ENCODE results near the gene FANCE.
"Not testable (repeated sequence)": the region's sequence is repeated elsewhere in the genome, so short reads cannot be mapped to it uniquely, and the experiment has no call there.

The FANCE gene

DNA sequence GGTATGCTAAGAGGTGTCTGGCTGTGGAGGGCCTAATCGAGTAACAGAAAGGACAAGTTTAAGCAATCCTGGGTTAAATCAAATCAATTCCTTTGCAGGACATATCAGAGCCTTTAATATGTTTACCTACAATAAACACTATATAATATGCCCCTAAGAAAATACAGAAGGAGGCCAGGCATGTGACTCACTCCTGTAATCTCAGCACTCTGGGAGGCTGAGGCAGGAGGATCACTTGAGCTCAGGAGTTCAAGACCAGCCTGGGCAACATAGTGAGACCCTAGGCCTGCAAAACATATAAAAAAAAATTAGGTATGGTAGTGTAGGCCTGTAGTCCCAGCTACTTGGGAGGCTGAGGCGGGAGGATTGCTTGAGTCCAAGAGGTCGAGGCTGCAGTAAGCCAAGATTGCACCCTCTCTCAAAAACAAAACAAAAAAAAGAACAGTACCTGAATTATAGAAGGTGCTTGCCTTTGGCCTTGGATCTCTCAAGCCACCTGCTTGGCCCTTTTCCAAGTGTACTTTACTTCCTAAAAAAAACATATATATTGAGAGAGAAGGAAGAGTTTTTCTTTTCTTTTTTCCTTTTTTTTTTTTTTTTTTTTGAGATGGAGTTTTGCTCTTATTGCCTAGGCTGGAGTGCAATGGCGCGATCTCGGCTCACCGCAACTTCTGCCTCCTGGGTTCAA is 13.6 kb upstream of the FANCE start:
- 100% methylated on average over 2 of the region's 7 CpGs for WGBS (ENCODE audit: insufficient coverage)
- H3K4me1 ChIP-seq (ENCODE audit: control extremely low read depth in 1 of 4, control insufficient read depth in 4 of 4, insufficient read depth in 4 of 4, low read length in 3 of 4); H3K9me3 ChIP-seq (ENCODE audit: control extremely low read depth in 1 of 5, control insufficient read depth in 4 of 5, insufficient read depth in 2 of 5, low read depth in 1 of 5, low read length in 4 of 5); H3K36me3 ChIP-seq (ENCODE audit: control insufficient read depth in 4 of 4, insufficient read depth in 4 of 4, low read length in 3 of 4); H3K27me3 ChIP-seq (replicated peaks in 2 of 5; ENCODE audit: control insufficient read depth in 4 of 5, insufficient read depth in 5 of 5, low read length in 4 of 5); H3K27ac ChIP-seq (ENCODE audit: insufficient read depth in 1 of 2, low read depth in 1 of 2, low read length in 2 of 2, poor library complexity in 1 of 2, severe bottlenecking in 2 of 2); H3K4me3 ChIP-seq (ENCODE audit: control insufficient read depth in 1 of 7, extremely low read depth in 1 of 7, insufficient read depth in 4 of 7, low read depth in 2 of 7, low read length in 6 of 7); DNase-seq: not testable (repeated sequence)
- ChIA-PET POLR2A (interaction anchor here (0.6 kb wide), 1 partner anchor 25 kb away, joined by 8 read pairs; no protein-coding TSS in a partner anchor), CTCF (interaction anchor here (1.3 to 1.9 kb wide), 3 partner anchors 11 to 97 kb away, joined by 3 to 5 read pairs (median 3); partner anchors contain the start of gene PPARD)

- H3K27me3 ChIP-seq (replicated peaks in 2 of 5; ENCODE audit: control insufficient read depth in 4 of 5, insufficient read depth in 5 of 5, low read length in 4 of 5): peaks cover 0 to 9% (median 0%) of the 10 kb centered on the region in 5 experiments
- ChIA-PET POLR2A (no interaction called here), CTCF (interaction anchor here (1.3 kb wide), 1 partner anchor 12 kb away, joined by 3 read pairs; no protein-coding TSS in a partner anchor)
- no peaks in the 10 kb centered on the region for H3K36me3 ChIP-seq (ENCODE audit: control insufficient read depth in 4 of 4, insufficient read depth in 4 of 4, low read length in 3 of 4)
- H3K4me1 ChIP-seq (ENCODE audit: control extremely low read depth in 1 of 4, control insufficient read depth in 4 of 4, insufficient read depth in 4 of 4, low read length in 3 of 4): no peaks in the 10 kb centered on the region
- H3K9me3 ChIP-seq (ENCODE audit: control extremely low read depth in 1 of 5, control insufficient read depth in 4 of 5, insufficient read depth in 2 of 5, low read depth in 1 of 5, low read length in 4 of 5): no peaks in the 10 kb centered on the region
- H3K27ac ChIP-seq (ENCODE audit: insufficient read depth in 1 of 2, low read depth in 1 of 2, low read length in 2 of 2, poor library complexity in 1 of 2, severe bottlenecking in 2 of 2): no peak overlapping the region
- whole genome bisulfite sequencing (ENCODE audit: insufficient coverage): 72% methylated on average over 3 of the region's 3 CpGs
- H3K4me3 ChIP-seq (ENCODE audit: control insufficient read depth in 1 of 7, extremely low read depth in 1 of 7, insufficient read depth in 4 of 7, low read depth in 2 of 7, low read length in 6 of 7): no peak overlapping the region
- DNase-seq: no peak
These were observed 12.8 kb upstream of the FANCE start for GRCh38 chr6:35439308-35439707.

DNA sequence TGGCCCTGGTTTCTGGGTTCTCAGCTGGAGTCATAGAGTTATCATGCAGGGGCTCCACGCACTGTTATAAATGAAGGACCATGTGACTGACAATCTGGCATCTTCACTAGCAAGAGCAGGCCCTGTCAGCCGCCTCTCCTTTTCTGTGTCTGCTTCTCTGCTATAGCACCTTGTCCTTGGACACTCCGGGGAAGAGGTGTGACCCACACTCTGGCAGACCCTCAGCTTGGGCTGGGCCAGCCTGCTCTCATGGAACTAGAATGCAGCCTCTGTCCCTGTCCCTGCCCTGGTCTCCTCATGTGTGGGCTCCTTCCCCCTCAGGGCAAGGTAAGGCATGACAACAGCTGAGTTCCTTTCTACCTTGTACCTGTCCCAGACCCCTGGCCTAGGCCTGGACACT is 10.9 kb upstream of the FANCE start:
- DNase-seq: no peak
- Histone ChIP-seq H3K9me3 (ENCODE audit: control extremely low read depth in 1 of 5, control insufficient read depth in 4 of 5, insufficient read depth in 2 of 5, low read depth in 1 of 5, low read length in 4 of 5) (no peaks in the 10 kb centered on the region), H3K4me3 (ENCODE audit: control insufficient read depth in 1 of 7, extremely low read depth in 1 of 7, insufficient read depth in 4 of 7, low read depth in 2 of 7, low read length in 6 of 7) (no peak overlapping the region), H3K4me1 (ENCODE audit: control extremely low read depth in 1 of 4, control insufficient read depth in 4 of 4, insufficient read depth in 4 of 4, low read length in 3 of 4) (peaks cover 0 to 3% (median 0%) of the 10 kb centered on the region in 4 experiments), H3K27ac (ENCODE audit: insufficient read depth in 1 of 2, low read depth in 1 of 2, low read length in 2 of 2, poor library complexity in 1 of 2, severe bottlenecking in 2 of 2) (no peak overlapping the region), H3K36me3 (ENCODE audit: control insufficient read depth in 4 of 4, insufficient read depth in 4 of 4, low read length in 3 of 4) (no peaks in the 10 kb centered on the region), H3K27me3 (replicated peaks in 2 of 5; ENCODE audit: control insufficient read depth in 4 of 5, insufficient read depth in 5 of 5, low read length in 4 of 5) (peaks cover 0 to 6% (median 0%) of the 10 kb centered on the region in 5 experiments)
- CTCF ChIA-PET: no interaction called here
- WGBS (ENCODE audit: insufficient coverage): 100% methylated on average over 3 of the region's 3 CpGs
- POLR2A ChIA-PET: no interaction called here

GRCh38 chr6:35441642-35442041 is 10.5 kb upstream of the FANCE start:
- Histone ChIP-seq H3K27me3 (replicated peaks in 2 of 5; ENCODE audit: control insufficient read depth in 4 of 5, insufficient read depth in 5 of 5, low read length in 4 of 5) (peaks cover 0 to 10% (median 3%) of the 10 kb centered on the region in 5 experiments), H3K4me1 (ENCODE audit: control extremely low read depth in 1 of 4, control insufficient read depth in 4 of 4, insufficient read depth in 4 of 4, low read length in 3 of 4) (peaks cover 0 to 3% (median 0%) of the 10 kb centered on the region in 4 experiments), H3K27ac (ENCODE audit: insufficient read depth in 1 of 2, low read depth in 1 of 2, low read length in 2 of 2, poor library complexity in 1 of 2, severe bottlenecking in 2 of 2) (no peak overlapping the region), H3K36me3 (ENCODE audit: control insufficient read depth in 4 of 4, insufficient read depth in 4 of 4, low read length in 3 of 4) (no peaks in the 10 kb centered on the region), H3K4me3 (ENCODE audit: control insufficient read depth in 1 of 7, extremely low read depth in 1 of 7, insufficient read depth in 4 of 7, low read depth in 2 of 7, low read length in 6 of 7) (no peak overlapping the region), H3K9me3 (ENCODE audit: control extremely low read depth in 1 of 5, control insufficient read depth in 4 of 5, insufficient read depth in 2 of 5, low read depth in 1 of 5, low read length in 4 of 5) (no peaks in the 10 kb centered on the region)
- DNase-seq: no peak
- ChIA-PET CTCF (no interaction called here), POLR2A (no interaction called here)
- 95% methylated on average over 3 of the region's 4 CpGs for WGBS (ENCODE audit: insufficient coverage)

- DNase-seq: no peak
- Histone ChIP-seq H3K27me3 (replicated peaks in 2 of 5; ENCODE audit: control insufficient read depth in 4 of 5, insufficient read depth in 5 of 5, low read length in 4 of 5) (peaks cover 0 to 10% (median 3%) of the 10 kb centered on the region in 5 experiments), H3K36me3 (ENCODE audit: control insufficient read depth in 4 of 4, insufficient read depth in 4 of 4, low read length in 3 of 4) (no peaks in the 10 kb centered on the region), H3K4me3 (ENCODE audit: control insufficient read depth in 1 of 7, extremely low read depth in 1 of 7, insufficient read depth in 4 of 7, low read depth in 2 of 7, low read length in 6 of 7) (no peak overlapping the region), H3K9me3 (ENCODE audit: control extremely low read depth in 1 of 5, control insufficient read depth in 4 of 5, insufficient read depth in 2 of 5, low read depth in 1 of 5, low read length in 4 of 5) (no peaks in the 10 kb centered on the region), H3K27ac (ENCODE audit: insufficient read depth in 1 of 2, low read depth in 1 of 2, low read length in 2 of 2, poor library complexity in 1 of 2, severe bottlenecking in 2 of 2) (no peak overlapping the region), H3K4me1 (ENCODE audit: control extremely low read depth in 1 of 4, control insufficient read depth in 4 of 4, insufficient read depth in 4 of 4, low read length in 3 of 4) (peaks cover 0 to 3% (median 0%) of the 10 kb centered on the region in 4 experiments)
- WGBS (ENCODE audit: insufficient coverage): 92% methylated on average over 4 of the region's 5 CpGs
- POLR2A ChIA-PET: no interaction called here
- CTCF ChIA-PET: interaction anchor here (10.6 kb wide), 1 partner anchor 147 kb away, joined by 92 read pairs; the partner anchor contains the start of gene DEF6
These were observed 9.4 kb upstream of the FANCE start for GRCh38 chr6:35442693-35443092.

GRCh38 chr6:35443341-35444030 is 8.7 kb upstream of the FANCE start:
- CTCF ChIA-PET: interaction anchor here (1.0 to 10.6 kb wide), 6 partner anchors 24 to 148 kb away, joined by 3 to 92 read pairs (median 4); partner anchors contain the start of gene DEF6
- 100% methylated on average over 4 of the region's 9 CpGs for WGBS (ENCODE audit: insufficient coverage)
- peaks cover 0 to 10% (median 3%) of the 10 kb centered on the region in 5 experiments for H3K27me3 ChIP-seq (replicated peaks in 2 of 5; ENCODE audit: control insufficient read depth in 4 of 5, insufficient read depth in 5 of 5, low read length in 4 of 5)
- POLR2A ChIA-PET: no interaction called here
- no peak for DNase-seq
- no peaks in the 10 kb centered on the region for H3K36me3 ChIP-seq (ENCODE audit: control insufficient read depth in 4 of 4, insufficient read depth in 4 of 4, low read length in 3 of 4)
- no peak overlapping the region for H3K27ac ChIP-seq (ENCODE audit: insufficient read depth in 1 of 2, low read depth in 1 of 2, low read length in 2 of 2, poor library complexity in 1 of 2, severe bottlenecking in 2 of 2)
- H3K4me1 ChIP-seq (ENCODE audit: control extremely low read depth in 1 of 4, control insufficient read depth in 4 of 4, insufficient read depth in 4 of 4, low read length in 3 of 4): peaks cover 0 to 3% (median 0%) of the 10 kb centered on the region in 4 experiments
- H3K9me3 ChIP-seq (ENCODE audit: control extremely low read depth in 1 of 5, control insufficient read depth in 4 of 5, insufficient read depth in 2 of 5, low read depth in 1 of 5, low read length in 4 of 5): no peaks in the 10 kb centered on the region
- no peak overlapping the region for H3K4me3 ChIP-seq (ENCODE audit: control insufficient read depth in 1 of 7, extremely low read depth in 1 of 7, insufficient read depth in 4 of 7, low read depth in 2 of 7, low read length in 6 of 7)

DNA sequence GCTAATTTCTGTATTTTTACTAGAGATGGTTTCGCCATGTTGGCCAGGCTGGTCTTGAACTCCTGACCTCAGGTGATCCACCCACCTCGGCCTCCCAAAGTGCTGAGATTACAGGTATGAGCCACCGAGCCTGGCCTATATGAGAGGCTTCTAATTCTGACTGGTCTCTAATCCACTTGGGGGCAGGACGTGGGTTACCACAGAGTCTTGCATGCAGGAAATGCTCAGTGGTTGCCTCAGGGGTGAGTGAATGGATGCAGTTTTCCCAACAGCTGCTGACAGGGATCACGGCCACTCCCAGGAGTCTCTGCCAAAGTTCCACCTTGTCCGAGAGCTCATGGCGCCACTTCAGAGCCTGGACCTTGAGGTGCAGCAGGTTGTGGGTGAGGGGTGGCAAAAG is 6.4 kb upstream of the FANCE start:
- 72% methylated on average over 5 of the region's 7 CpGs for WGBS (ENCODE audit: insufficient coverage)
- Histone ChIP-seq H3K4me1 (ENCODE audit: control extremely low read depth in 1 of 4, control insufficient read depth in 4 of 4, insufficient read depth in 4 of 4, low read length in 3 of 4) (peaks cover 0 to 3% (median 0%) of the 10 kb centered on the region in 4 experiments), H3K9me3 (ENCODE audit: control extremely low read depth in 1 of 5, control insufficient read depth in 4 of 5, insufficient read depth in 2 of 5, low read depth in 1 of 5, low read length in 4 of 5) (no peaks in the 10 kb centered on the region), H3K4me3 (ENCODE audit: control insufficient read depth in 1 of 7, extremely low read depth in 1 of 7, insufficient read depth in 4 of 7, low read depth in 2 of 7, low read length in 6 of 7) (no peak overlapping the region), H3K36me3 (ENCODE audit: control insufficient read depth in 4 of 4, insufficient read depth in 4 of 4, low read length in 3 of 4) (no peaks in the 10 kb centered on the region), H3K27ac (ENCODE audit: insufficient read depth in 1 of 2, low read depth in 1 of 2, low read length in 2 of 2, poor library complexity in 1 of 2, severe bottlenecking in 2 of 2) (no peak overlapping the region), H3K27me3 (replicated peaks in 2 of 5; ENCODE audit: control insufficient read depth in 4 of 5, insufficient read depth in 5 of 5, low read length in 4 of 5) (peaks cover 0 to 10% (median 3%) of the 10 kb centered on the region in 5 experiments)
- DNase-seq: peak in 2 of 3 donors; percentile 21 to 27
- ChIA-PET POLR2A (no interaction called here), CTCF (interaction anchor here (1.0 to 10.6 kb wide), 4 partner anchors 22 to 150 kb away, joined by 3 to 92 read pairs (median 3); partner anchors contain the start of genes DEF6 and RPL10A)
